Astrocyte of the spinal cord (primary cell): ENCODE results near the gene ABHD14A.

ENCODE experiments used
- DNase-seq: peaks from one replicate; pipeline ENCODE4 v3.0.0; 2011; ENCODE audit warnings: low read depth, low spot score
- H3K4me3 ChIP-seq: 2 replicates; pipeline ENCODE4 v1.5.1; 2011; ENCODE audit warnings: low read depth, mild to moderate bottlenecking, low read length, moderate library complexity
- CTCF ChIP-seq: IDR thresholded peaks from 2 replicates; pipeline ENCODE4 v1.5.1; 2012; ENCODE audit warnings: low read depth, mild to moderate bottlenecking, low read length, inconsistent platforms
- in situ Hi-C: cut with HindIII; loops from 2 replicates; pipeline ENCODE4 v1.10.0; 2017; ENCODE audit warnings: low sequenced_read_pairs

Gene ABHD14A

DNA sequence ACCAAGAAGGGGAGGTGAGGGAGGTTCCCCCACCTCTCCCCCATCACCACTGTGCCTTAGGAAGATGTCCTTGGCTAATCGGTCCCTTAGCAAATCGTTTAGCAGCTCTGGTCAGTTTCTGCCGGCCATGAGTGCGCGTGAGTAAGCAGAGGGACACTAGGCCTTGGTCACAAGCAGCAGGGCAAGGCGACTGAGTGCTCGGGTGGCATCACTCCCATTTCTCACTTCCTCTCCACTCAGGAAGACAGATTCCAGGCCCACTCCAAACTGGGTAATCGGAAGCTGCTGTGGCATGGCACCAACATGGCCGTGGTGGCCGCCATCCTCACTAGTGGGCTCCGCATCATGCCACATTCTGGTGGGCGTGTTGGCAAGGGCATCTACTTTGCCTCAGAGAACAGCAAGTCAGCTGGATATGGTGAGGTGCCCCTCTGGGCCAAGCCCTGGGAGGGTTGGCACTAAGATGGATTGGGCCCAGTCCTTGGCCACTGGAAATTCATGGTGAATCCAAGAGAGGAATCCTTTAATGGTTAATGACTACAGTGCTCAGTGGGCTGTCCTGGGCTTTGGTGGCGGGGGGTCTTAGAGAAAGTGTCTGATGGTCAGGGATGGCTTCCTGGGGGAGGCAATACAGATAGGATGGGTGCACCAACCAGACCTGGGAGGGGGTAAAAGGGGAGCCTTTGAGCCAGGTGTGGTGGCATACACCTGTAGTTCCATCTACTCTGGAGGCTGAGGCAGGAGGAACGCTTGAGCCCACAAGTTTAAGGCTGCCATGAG, 28.7 kb upstream of the ABHD14A start:
- no peak overlapping the region for H3K4me3 ChIP-seq
- TF ChIP-seq CTCF, result no peak
- DNase-seq, result no peak
- in situ Hi-C loops, result no loop called here

DNA sequence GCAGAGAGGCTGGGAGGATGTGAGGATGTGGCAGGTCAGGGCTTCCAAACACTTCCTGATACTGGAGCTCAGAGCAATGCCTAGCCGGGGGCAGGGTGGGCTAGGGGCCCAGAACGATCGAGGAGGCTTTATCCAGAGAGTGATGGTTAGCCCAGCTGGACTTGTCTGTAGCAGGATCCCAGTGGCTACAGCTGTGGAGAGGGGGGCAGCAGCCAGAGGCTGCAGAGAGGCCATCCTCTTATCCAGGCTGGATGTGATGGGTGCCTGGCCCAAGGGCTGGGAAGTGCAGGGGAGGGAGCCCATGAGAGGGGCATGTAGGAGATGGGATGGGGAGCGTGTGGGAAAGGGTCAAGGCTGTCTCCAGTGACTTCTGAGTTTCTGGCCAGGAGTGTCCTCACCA, 28.1 kb upstream of the ABHD14A start:
- in situ Hi-C loops, result no loop called here
- TF ChIP-seq CTCF, result no peak
- DNase-seq, result no peak

GRCh38 chr3:51947215-51947900, 27.5 kb upstream of the ABHD14A start:
- no peak overlapping the region for H3K4me3 ChIP-seq

More for the DNA sequence above, 28.1 kb upstream of the ABHD14A start:
- H3K4me3 ChIP-seq, result no peak overlapping the region

GRCh38 chr3:51948016-51948580, 26.8 kb upstream of the ABHD14A start:
- no peak for DNase-seq
- no peak for TF ChIP-seq CTCF
- H3K4me3 ChIP-seq, result no peak overlapping the region
- in situ Hi-C loops, result no loop called here

More at GRCh38 chr3:51947215-51947900, 27.5 kb upstream of the ABHD14A start:
- in situ Hi-C loops, result no loop called here
- no peak for DNase-seq
- TF ChIP-seq CTCF, result no peak

GRCh38 chr3:51949121-51949520, 25.7 kb upstream of the ABHD14A start:
- no peak for DNase-seq
- in situ Hi-C loops, result no loop called here
- TF ChIP-seq CTCF, result no peak
- H3K4me3 ChIP-seq, result no peak overlapping the region

DNA sequence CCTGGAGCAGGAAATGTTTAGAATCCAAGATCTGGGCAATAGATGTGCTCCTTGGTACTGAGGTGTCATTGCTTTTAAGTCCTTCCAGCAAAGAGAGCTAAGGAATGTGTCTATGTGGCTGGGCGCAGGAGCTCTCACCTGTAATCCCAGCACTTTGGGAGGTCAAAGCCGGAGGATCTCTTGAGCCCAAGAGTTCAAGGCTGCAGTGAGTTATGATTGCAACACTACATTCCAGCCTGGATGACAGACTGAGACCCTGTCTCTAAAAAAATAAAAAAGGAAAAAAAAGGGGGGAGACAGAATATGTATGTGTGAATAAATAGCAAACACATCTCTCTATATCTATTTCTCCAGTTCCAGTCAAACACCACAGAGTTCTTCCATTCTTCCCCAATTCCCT, 24.0 kb upstream of the ABHD14A start:
- no peak overlapping the region for H3K4me3 ChIP-seq
- no peak for TF ChIP-seq CTCF
- in situ Hi-C loops, result no loop called here
- no peak for DNase-seq
